H1 (cell line): ENCODE data around the gene AKAP7. TPM values are rescaled to one million over a fixed set of nuclear protein-coding genes. Genes with fewer than 3 reads are reported as not detected.

Source experiments
- FOSL1 ChIP-seq: IDR thresholded peaks from 2 replicates; pipeline ENCODE4 v1.6.1; 2011; ENCODE audit warnings: mild to moderate bottlenecking, low read depth, low read length, moderate library complexity; ENCODE audit not compliant: insufficient read depth
- polyA plus RNA-seq, 7 experiments: library from polyadenylated mRNA; depleted of rRNA in 3 of 7; stranded (reverse) in 5 of 7; unstranded in 2 of 7; fragments of >200 nt in 5 of 7; fragments of 200-250 nt in 2 of 7; gene quantifications; 1 replicate in 5 of 7; 2 replicates in 1 of 7; 4 replicates in 1 of 7; pipeline versions ENCODE4 v1.2.1 to v1.2.3, GENCODE V29; 2011 to 2013; ENCODE audit warnings: missing spikeins in 2 of 7, mixed read lengths in 2 of 7
- total RNA-seq: library from RNA; stranded (reverse); fragmentation: NEBNext Ultra II Directional; extraction: Animal tissue kit (Norgen Biotek cat#: 25700); gene quantifications from 2 replicates; pipeline ENCODE4 v1.2.1, GENCODE V29; 2021
- TF ChIP-seq, protein P1 (sequence below): fragments of 300-600 bp; sonication (generic); IDR thresholded peaks from 2 replicates; pipeline ENCODE4 v1.7.1; 2012; ENCODE audit warnings: low read length, moderate library complexity, mild to moderate bottlenecking, inconsistent platforms; ENCODE audit not compliant: insufficient replicate concordance
- TF ChIP-seq, protein P2 (sequence below): IDR thresholded peaks from 2 replicates; pipeline ENCODE4 v1.6.1; 2012; ENCODE audit warnings: low read length, inconsistent platforms

The AKAP7 gene
- total and polyA plus RNA-seq, 2 of the 8 experiments (the other 6 are each of a cell fraction or from before 2014, with no cell fraction given): 4.7 to 16.9 TPM

- TF ChIP-seq, protein P1, sequence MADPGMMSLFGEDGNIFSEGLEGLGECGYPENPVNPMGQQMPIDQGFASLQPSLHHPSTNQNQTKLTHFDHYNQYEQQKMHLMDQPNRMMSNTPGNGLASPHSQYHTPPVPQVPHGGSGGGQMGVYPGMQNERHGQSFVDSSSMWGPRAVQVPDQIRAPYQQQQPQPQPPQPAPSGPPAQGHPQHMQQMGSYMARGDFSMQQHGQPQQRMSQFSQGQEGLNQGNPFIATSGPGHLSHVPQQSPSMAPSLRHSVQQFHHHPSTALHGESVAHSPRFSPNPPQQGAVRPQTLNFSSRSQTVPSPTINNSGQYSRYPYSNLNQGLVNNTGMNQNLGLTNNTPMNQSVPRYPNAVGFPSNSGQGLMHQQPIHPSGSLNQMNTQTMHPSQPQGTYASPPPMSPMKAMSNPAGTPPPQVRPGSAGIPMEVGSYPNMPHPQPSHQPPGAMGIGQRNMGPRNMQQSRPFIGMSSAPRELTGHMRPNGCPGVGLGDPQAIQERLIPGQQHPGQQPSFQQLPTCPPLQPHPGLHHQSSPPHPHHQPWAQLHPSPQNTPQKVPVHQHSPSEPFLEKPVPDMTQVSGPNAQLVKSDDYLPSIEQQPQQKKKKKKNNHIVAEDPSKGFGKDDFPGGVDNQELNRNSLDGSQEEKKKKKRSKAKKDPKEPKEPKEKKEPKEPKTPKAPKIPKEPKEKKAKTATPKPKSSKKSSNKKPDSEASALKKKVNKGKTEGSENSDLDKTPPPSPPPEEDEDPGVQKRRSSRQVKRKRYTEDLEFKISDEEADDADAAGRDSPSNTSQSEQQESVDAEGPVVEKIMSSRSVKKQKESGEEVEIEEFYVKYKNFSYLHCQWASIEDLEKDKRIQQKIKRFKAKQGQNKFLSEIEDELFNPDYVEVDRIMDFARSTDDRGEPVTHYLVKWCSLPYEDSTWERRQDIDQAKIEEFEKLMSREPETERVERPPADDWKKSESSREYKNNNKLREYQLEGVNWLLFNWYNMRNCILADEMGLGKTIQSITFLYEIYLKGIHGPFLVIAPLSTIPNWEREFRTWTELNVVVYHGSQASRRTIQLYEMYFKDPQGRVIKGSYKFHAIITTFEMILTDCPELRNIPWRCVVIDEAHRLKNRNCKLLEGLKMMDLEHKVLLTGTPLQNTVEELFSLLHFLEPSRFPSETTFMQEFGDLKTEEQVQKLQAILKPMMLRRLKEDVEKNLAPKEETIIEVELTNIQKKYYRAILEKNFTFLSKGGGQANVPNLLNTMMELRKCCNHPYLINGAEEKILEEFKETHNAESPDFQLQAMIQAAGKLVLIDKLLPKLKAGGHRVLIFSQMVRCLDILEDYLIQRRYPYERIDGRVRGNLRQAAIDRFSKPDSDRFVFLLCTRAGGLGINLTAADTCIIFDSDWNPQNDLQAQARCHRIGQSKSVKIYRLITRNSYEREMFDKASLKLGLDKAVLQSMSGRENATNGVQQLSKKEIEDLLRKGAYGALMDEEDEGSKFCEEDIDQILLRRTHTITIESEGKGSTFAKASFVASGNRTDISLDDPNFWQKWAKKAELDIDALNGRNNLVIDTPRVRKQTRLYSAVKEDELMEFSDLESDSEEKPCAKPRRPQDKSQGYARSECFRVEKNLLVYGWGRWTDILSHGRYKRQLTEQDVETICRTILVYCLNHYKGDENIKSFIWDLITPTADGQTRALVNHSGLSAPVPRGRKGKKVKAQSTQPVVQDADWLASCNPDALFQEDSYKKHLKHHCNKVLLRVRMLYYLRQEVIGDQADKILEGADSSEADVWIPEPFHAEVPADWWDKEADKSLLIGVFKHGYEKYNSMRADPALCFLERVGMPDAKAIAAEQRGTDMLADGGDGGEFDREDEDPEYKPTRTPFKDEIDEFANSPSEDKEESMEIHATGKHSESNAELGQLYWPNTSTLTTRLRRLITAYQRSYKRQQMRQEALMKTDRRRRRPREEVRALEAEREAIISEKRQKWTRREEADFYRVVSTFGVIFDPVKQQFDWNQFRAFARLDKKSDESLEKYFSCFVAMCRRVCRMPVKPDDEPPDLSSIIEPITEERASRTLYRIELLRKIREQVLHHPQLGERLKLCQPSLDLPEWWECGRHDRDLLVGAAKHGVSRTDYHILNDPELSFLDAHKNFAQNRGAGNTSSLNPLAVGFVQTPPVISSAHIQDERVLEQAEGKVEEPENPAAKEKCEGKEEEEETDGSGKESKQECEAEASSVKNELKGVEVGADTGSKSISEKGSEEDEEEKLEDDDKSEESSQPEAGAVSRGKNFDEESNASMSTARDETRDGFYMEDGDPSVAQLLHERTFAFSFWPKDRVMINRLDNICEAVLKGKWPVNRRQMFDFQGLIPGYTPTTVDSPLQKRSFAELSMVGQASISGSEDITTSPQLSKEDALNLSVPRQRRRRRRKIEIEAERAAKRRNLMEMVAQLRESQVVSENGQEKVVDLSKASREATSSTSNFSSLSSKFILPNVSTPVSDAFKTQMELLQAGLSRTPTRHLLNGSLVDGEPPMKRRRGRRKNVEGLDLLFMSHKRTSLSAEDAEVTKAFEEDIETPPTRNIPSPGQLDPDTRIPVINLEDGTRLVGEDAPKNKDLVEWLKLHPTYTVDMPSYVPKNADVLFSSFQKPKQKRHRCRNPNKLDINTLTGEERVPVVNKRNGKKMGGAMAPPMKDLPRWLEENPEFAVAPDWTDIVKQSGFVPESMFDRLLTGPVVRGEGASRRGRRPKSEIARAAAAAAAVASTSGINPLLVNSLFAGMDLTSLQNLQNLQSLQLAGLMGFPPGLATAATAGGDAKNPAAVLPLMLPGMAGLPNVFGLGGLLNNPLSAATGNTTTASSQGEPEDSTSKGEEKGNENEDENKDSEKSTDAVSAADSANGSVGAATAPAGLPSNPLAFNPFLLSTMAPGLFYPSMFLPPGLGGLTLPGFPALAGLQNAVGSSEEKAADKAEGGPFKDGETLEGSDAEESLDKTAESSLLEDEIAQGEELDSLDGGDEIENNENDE: no peak
- TF ChIP-seq, protein P2, sequence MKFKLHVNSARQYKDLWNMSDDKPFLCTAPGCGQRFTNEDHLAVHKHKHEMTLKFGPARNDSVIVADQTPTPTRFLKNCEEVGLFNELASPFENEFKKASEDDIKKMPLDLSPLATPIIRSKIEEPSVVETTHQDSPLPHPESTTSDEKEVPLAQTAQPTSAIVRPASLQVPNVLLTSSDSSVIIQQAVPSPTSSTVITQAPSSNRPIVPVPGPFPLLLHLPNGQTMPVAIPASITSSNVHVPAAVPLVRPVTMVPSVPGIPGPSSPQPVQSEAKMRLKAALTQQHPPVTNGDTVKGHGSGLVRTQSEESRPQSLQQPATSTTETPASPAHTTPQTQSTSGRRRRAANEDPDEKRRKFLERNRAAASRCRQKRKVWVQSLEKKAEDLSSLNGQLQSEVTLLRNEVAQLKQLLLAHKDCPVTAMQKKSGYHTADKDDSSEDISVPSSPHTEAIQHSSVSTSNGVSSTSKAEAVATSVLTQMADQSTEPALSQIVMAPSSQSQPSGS: no peak
- no peak for TF ChIP-seq FOSL1
These were observed 31.4 kb upstream of the AKAP7 start (continued) for GRCh38 chr6:131103901-131104300.
